Measurements from ENCODE around the gene INMT. TPM values are rescaled to one million over a fixed set of nuclear protein-coding genes. Genes with fewer than 3 reads are reported as not detected.

The INMT gene
- total RNA-seq, 4 donors from 2014 or later = 3.1 to 24.8 (median 4.8) TPM

GRCh38 chr7:30706316-30706715 is 45.6 kb upstream of the INMT start:
- Histone ChIP-seq H3K4me1 (no peaks in the 10 kb centered on the region), H3K4me3 (no peak overlapping the region), H3K9me3 (no peaks in the 10 kb centered on the region), H3K27me3 (no peaks in the 10 kb centered on the region), H3K27ac (no peak overlapping the region), H3K36me3 (no peaks in the 10 kb centered on the region)
- TF ChIP-seq CTCF (IDR thresholded peaks at IDR 0.05) (no peak), POLR2A (IDR thresholded peaks at IDR 0.05) (no peak)
- peak in 1 of 3 donors; percentile 7 for DNase-seq

- Histone ChIP-seq H3K4me1 (no peaks in the 10 kb centered on the region), H3K9me3 (no peaks in the 10 kb centered on the region), H3K27ac (no peak overlapping the region), H3K4me3 (no peak overlapping the region), H3K36me3 (no peaks in the 10 kb centered on the region), H3K27me3 (no peaks in the 10 kb centered on the region)
- TF ChIP-seq CTCF (IDR thresholded peaks at IDR 0.05) (no peak), POLR2A (IDR thresholded peaks at IDR 0.05) (no peak)
- peak in 1 of 3 donors; percentile 21 for DNase-seq
Observed at GRCh38 chr7:30706908-30707307, 45.0 kb upstream of the INMT start.

- H3K4me1 ChIP-seq = no peaks in the 10 kb centered on the region
- TF ChIP-seq CTCF (IDR thresholded peaks at IDR 0.05) = no peak
- TF ChIP-seq POLR2A (IDR thresholded peaks at IDR 0.05) = no peak
- DNase-seq = no peak
- H3K4me3 ChIP-seq = no peak overlapping the region
- H3K27me3 ChIP-seq = no peaks in the 10 kb centered on the region
- H3K9me3 ChIP-seq = no peaks in the 10 kb centered on the region
- no peaks in the 10 kb centered on the region for H3K36me3 ChIP-seq
- peak overlapping the region in 1 of 4 donors; percentile 8 for H3K27ac ChIP-seq
Observed at GRCh38 chr7:30707391-30708357, 44.3 kb upstream of the INMT start.

GRCh38 chr7:30708412-30708811 is 43.5 kb upstream of the INMT start:
- Histone ChIP-seq H3K27ac (no peak overlapping the region), H3K4me1 (no peaks in the 10 kb centered on the region)
- TF ChIP-seq CTCF (IDR thresholded peaks at IDR 0.05) (no peak), POLR2A (IDR thresholded peaks at IDR 0.05) (no peak)

GRCh38 chr7:30708983-30709382 is 43.0 kb upstream of the INMT start:
- Histone ChIP-seq H3K36me3 (no peaks in the 10 kb centered on the region), H3K9me3 (no peaks in the 10 kb centered on the region), H3K4me1 (no peaks in the 10 kb centered on the region), H3K27me3 (no peaks in the 10 kb centered on the region), H3K27ac (no peak overlapping the region), H3K4me3 (no peak overlapping the region)
- no peak for DNase-seq
- TF ChIP-seq CTCF (IDR thresholded peaks at IDR 0.05) (no peak), POLR2A (IDR thresholded peaks at IDR 0.05) (no peak)

More at GRCh38 chr7:30708412-30708811, 43.5 kb upstream of the INMT start:
- H3K4me3 ChIP-seq = no peak overlapping the region
- H3K27me3 ChIP-seq = no peaks in the 10 kb centered on the region
- DNase-seq = no peak
- H3K36me3 ChIP-seq = no peaks in the 10 kb centered on the region
- no peaks in the 10 kb centered on the region for H3K9me3 ChIP-seq

Data from Peyer's patch (tissue), 4 donors.